GM21825 (cell line): ENCODE measurements around the gene B3GNT8.
A peak's percentile ranks its signal among the peaks of the same experiment; 100 is the strongest.
"Not testable (repeated sequence)": the region's sequence is repeated elsewhere in the genome, so short reads cannot be mapped to it uniquely, and the experiment has no call there.

Experiments
- ATAC-seq: cut with Tn5 transposase; IDR thresholded peaks from one replicate; pipeline ENCODE4 v1.9.1; 2021; ENCODE audit warnings: mild to moderate bottlenecking, moderate library complexity; ENCODE audit not compliant: unreplicated experiment

B3GNT8 gene

DNA sequence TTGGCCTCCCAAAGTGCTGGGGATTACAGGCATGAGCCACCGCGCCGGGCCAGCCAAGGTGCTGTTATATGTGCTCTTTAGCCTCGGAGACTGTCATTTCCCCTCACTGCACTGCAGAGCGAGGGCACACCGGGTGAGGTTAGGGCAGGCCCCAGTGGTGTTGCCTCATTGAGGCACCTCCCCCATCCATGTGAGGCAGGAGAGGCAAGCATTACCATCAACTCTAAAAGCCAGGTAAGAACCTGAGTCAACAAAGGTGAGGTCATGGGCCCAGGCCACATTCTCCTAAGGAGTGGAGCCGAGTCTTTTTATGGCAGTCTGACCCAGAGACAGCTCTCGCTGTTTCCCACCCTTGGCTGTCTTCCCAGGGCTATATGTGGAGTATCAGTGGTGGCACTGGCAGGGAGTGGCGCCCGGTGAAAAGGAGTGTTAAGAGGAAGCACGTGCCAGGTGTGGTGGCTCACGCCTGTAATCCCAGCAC, 10.9 kb downstream of the B3GNT8 start:
- no peak for ATAC-seq

DNA sequence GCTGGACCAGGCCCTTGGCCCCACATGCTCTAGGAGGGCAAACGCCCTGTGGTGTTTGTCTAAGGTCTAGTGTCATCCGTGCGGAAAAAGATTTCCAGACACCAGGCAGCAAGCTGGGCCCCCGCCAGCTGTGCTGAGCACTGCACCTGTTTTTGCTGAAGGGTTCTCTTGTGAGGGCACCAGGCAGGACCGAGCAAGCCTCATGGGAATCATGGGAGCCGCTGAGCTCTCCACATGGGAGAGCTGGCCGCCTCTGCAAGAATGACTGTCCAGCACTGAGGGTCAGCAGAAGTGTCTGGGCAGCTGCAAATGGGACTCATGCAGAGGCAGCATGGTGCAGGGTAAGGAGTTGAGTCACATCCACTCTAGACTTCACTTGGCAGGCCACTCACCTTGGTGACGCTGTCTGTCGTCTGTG, 12.0 kb downstream of the B3GNT8 start:
- no peak for ATAC-seq

DNA sequence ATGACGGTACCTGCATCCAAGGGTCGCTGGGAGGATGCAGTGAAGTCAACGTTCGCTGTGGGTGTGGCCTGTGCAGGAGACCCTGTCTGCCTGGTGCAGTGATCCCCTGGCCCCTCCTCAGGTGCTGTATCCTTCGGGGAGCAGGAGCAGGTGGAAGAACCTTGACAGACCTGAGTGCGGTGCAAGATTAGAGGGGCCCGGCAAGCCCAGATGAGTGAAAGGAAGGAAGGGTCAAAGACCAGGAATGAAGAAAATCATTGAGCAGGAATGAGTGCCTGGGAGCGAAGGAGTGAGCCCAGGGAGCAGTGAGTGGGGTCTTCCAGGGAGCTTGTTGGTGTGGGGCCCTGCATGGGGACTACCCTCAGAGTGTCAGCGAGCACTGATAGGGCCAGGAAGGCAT, 12.7 kb downstream of the B3GNT8 start:
- no peak for ATAC-seq

DNA sequence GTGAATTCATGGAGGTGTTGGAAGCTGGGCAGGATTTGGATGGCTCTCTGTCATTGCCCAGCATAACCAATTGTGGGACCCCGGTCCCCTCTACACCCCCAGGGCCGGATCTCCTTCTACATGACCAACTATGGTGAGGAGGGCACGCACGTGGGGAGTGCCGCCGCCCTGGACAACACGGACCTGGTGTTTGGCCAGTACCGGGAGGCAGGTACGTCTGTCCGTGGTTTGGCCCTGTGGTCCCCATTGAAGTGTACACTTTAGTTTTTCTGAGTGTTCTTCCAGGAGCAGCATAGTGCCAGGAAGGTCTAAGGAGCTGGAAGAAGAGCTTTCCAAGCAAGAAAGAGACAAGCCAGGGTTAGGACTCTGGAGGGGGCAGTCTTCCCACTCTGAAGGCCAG, 13.2 kb downstream of the B3GNT8 start:
- ATAC-seq: no peak

DNA sequence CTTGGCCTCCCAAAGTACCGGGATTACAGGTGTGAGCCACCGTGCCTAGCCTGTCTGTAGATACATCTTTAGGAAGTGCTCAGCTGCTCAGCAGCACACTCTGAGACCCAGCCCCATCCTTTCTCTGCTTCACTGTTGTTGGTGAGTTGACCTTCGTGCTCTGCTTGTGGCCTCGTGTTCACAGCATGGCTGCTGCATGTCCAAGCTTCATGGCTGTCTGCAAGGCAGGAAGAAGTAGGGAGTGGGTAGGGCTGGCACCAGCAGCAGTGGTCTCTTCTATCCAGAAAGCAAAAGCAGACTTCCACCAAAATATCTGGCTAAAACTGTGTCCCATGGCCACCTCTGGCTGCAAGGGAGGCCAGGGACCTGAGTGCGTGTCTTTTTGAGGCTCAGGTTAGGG, 14.2 kb downstream of the B3GNT8 start:
- ATAC-seq: no peak

DNA sequence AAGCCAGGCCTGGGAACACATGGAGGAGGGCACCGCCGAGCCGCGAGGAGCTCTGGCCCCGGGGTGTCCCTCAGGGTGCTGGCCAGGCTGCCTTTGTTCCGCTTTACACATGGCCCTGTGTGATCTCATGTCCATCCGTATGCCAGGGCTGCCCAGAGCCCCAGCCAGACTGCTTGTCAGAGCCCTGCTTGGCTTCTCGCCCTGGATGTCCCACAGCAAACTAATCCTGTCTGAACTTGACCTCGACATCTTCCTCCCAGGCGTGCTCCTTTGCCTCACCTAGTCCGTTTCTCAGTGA, 15.3 kb downstream of the B3GNT8 start:
- ATAC-seq: no peak

DNA sequence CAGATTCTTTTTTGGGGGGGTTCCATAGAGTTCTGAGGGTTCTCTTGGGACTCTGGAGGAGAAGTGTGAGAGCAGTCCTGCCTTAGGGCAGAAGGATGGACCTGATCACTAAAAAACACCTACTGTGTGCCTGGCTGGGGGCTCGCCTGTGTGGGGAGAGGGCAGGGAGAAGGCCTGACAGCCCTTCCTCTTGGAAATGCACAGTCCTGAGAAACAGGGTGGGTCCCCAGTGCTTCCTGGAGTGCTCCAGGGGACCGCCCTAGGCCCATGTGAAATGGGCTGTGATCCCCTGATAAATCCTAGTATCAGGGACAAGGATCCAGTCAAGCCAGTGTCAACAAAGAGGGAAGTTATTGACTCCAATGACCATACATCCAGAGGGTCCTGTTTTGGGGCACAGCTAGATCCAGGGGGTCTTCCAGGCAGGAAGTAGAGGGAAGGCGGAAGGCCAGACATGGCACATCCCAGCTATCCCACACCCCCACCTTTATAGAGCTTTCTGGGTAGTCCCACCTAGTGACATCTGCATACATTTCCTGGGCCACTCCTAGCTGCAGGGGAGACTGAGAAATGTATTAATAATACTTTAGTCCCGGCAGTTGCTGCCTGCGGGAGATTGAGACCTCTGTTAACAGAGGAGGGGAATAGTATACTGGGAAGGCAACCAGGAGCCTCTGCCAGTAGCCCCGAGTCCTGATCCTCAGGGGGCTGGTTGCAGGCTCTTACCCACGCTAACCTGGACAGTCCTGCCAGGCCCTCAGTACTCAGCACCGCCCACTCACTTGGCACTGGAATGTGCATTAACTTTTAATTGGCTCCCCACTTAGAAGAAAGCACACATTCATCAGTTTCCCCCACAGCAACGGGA, 15.8 kb downstream of the B3GNT8 start:
- no peak for ATAC-seq

DNA sequence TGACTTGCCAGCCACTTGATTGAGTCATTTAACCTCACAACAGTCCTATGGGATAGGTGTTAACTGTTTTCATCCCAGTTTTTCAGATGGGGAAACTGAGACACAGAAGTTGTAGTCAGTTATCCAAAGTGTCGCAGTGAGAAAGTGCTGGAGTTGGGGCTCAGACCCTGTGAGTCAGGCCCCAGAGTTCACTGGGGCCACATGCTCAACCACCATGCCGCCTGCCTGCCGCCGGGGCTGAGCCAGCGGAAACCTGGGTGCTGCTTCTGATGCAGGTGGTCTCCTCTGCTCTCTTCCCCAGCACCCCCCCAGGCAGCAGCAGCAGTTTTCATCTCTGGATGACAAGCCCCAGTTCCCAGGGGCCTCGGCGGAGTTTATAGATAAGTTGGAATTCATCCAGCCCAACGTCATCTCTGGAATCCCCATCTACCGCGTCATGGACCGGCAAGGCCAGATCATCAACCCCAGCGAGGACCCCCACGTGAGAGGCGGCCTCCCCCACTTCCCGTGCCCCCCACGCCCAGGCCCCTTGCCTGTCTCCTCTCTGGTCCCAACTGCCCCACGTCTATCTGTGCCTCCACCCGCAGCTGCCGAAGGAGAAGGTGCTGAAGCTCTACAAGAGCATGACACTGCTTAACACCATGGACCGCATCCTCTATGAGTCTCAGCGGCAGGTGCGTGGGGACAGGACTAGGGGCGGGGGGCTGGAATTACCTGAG, 16.7 kb downstream of the B3GNT8 start:
- no peak for ATAC-seq

DNA sequence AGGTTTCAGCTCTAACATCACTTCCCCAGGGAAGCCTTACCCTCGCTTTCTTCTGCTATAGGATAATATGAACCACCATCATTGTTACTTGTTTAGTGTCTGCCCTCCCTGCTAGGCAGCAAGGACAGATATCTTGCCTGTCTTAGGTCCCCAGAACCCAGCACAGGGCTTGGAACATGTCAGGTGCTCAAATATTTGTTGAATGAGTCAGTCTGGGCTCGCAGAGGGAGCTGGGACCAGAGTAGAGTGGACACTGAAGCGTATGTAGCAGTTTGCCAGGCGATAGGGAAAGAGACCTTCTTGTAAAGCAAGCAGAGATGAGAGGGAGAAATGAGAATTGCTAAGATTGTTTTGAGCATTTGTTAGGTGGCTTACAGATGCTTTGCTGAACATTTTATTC, 17.9 kb downstream of the B3GNT8 start:
- ATAC-seq: no peak

DNA sequence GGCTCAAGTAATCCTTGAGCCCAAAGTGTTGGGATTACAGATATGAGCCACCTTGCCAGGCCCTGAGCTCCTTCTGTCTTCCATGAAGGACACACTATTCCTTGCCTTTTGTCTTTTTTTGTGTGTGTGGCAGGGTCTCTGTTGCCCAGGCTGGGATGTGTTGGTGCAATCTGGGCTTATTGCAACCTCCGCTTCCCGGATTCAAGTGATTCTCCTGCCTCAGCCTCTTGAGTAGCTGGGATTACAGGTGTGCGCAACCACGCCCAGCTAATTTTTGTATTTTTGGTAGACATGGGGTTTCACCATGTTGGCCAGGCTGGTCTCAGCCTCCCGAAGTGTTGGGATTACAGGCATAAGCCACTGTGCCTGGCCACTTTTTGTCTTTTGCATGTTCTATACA, 18.3 kb downstream of the B3GNT8 start:
- ATAC-seq: not testable (repeated sequence)

DNA sequence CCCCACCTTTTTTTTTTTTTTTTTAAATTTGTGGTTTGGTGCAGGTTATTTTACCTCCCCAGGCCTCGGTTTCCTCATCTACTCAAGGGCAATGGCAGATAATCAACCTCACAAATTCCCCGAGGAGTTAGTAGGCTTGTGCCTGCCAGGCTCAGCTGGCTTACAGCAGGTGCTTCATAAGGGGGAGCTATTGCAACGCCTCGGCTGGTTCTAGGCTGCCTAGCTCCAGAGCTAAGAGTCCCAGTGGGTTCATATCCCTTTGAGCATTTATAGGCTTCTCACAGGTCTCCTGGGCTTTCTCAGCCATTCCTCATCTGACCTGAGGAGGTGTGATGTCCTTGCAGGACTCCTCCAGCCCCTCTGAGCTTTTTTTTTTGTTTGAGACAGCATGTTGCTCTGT, 18.9 kb downstream of the B3GNT8 start:
- no peak for ATAC-seq

DNA sequence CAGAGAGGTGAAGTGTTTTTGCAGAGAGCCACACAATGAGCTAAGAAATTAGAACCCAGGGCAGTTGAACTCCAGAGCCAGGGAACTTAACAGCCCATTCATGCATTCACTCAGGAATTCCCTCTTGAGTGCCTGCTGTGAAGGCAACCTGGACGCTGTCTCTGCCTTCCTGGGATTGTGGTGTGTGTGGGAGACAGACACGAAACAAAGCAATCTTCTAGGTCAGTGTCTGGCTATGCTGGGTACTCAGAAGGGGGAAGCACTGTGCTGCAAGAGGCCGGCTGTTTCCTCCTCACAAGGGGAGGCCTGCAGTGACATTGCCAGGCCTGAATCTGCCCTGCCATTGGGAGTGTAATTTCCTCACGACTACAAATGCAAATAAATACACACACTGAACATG, 19.9 kb downstream of the B3GNT8 start:
- ATAC-seq: no peak

DNA sequence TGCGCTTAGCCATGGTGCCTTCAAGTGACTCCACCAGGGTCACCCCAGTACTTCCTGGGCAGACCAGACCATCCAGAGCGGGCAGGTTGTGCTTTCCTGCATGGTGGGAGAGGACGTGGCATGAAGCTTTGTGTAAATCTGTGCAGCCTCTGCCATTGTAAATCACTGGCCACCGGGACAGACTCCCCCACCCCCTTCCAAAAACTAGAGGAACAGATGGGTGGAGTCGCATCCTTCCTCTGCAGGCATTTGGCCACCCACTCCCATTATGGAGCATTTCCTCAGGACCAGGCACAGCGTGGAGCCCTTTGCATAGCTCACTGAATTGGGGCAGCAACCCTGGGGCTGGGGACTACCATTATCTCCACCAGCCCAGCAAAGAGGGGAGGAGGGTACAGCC, 21.4 kb downstream of the B3GNT8 start:
- ATAC-seq: no peak

DNA sequence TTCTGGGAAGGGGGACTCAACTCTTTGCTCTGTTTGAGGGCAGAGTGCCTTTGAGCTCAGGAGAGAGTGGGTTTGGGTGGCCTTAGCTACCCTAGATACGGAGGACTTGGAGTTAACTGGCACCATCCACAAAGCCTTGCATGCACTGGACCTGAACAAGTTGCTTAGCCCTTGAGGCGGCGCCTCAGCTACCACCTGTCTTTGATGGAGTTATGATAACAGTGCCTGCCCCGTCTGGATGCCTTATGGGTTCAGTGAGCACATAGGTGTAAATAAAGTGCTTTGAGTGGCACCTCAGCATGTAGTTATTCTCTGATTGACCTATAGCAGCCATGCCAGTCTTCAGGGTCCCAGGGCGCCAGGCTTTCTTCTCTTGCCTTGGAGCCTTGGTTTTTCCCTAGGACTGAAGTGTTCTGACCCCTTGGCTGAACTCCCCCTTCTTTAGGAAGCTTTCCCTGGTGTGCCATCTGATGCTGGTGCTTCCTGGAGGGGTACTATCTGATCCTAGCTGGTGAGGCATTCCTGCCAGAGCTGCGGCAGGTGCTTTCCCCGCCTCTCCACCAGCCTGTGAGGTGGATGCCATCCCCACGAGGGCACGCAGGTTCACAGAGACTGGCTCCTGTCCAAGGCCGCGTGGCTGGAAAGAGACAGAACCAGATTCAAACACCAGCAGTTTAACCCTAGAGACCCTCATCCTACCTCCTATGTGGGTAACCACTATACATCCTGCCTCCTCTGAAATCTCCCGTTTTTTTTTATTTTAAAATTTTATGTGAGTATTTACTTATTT, 23.8 kb downstream of the B3GNT8 start:
- ATAC-seq: no peak

DNA sequence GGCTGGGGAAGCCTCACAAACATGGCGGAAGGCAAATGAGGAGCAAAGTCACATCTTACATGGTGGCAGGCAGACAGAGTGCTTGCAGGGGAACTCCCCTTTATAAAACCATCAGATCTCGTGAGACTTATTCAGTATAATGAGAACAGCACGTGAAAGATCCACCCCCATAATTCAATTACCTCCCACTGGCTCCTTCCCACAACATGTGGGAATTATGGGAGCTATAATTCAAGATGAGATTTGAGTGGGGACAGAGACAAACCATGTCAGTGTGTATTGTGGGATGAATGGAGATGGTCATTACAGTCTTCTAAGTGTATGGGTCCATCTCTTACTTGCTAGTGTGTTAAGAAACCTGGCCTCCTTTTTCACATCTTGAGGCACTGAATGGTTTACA, 25.2 kb downstream of the B3GNT8 start:
- ATAC-seq: no peak

DNA sequence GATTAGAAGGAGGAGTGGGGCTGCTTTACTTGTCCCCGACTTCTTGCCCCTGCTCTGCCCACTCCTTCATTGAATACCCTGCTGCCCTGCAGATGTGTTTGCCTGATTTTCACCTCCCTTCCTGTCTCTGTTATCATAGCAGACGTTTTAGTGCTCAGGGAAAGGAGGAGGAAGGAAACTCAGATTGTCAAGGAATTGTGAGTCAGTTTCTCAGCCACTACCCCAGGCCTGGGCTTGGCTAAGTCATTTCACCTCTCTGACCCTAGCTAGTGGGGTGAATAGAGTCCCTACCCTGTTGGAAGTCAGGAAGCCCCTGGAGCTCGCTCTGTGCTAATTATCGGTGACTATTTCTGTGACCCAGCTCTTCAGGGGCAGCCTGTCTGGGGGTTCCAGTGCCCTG, 25.7 kb downstream of the B3GNT8 start:
- no peak for ATAC-seq

DNA sequence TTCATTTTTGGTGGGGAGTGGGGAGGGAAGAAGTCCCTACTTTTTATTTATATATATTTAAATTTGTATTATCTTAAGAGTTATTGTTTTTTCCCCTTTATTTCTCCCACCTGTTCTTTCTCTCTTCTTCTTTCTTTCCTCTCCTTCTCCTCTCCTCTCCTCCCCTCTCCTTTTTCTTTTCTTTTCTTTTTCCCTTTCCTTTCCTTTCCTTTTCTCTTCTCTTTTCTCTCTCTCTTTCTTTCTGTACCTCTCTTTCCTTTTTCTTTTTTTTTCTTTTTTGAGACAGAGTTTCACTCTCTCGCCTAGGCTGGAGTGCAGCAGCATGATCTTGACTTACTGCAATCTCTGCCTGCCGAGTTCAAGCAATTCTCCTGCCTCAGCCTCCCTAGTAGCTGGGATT, 27.6 kb downstream of the B3GNT8 start:
- ATAC-seq: no peak

DNA sequence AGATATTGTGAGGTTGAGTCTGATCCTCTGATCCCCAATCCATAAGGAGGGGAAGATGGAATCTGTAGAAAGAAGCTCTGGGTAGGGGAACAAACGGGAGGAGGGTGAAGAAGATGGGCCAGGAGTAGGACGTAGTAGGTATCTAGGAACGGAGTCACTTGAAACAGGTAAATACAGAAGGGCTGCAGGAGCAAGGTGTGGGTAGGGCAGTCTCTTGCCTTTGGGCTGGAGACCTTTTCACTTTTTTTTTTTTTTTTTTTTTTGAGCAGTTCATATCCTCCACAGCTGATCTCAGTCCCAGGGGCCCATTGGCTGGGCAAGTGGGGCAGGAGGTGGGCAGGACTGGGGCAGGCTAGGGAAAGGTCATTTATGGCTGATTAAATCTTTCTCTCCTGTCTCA, 28.1 kb downstream of the B3GNT8 start:
- ATAC-seq: no peak

DNA sequence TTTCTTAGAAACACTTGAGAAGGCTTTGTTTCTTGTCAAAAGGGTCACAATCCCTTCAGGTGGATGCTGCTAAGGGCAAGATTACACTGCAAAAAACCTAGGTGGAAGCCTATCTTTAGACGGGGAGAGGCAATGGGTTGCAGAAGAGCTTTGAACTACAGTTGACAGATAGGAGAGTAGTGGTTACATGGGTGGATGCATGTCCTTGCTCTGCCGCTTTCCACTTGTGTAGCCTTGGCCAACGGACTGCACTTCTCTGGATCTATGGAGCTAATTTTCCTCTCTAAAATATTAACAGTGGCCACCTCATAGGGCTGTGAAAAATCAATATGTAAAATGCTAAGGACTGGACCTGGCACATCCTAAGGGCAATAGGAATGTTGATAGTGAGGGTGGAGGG, 28.6 kb downstream of the B3GNT8 start:
- no peak for ATAC-seq

DNA sequence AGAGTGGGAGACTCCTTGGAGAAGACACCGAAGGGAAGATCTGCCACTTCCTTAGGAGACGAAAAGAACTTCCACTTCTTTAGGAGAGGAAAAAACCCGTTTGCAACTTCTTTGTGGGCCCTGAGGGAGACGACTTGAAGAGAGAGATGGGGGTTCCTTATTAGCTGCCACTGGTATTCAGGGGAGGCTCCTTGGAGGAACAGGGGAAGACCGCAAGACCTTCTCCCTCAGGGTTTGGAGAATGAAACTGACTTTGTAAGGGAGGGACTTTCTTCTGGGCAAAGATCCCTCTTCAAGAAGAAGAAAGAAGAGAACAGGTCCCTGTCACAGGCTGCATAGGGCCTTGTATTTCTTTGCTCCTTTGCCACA, 29.1 kb downstream of the B3GNT8 start:
- no peak for ATAC-seq

DNA sequence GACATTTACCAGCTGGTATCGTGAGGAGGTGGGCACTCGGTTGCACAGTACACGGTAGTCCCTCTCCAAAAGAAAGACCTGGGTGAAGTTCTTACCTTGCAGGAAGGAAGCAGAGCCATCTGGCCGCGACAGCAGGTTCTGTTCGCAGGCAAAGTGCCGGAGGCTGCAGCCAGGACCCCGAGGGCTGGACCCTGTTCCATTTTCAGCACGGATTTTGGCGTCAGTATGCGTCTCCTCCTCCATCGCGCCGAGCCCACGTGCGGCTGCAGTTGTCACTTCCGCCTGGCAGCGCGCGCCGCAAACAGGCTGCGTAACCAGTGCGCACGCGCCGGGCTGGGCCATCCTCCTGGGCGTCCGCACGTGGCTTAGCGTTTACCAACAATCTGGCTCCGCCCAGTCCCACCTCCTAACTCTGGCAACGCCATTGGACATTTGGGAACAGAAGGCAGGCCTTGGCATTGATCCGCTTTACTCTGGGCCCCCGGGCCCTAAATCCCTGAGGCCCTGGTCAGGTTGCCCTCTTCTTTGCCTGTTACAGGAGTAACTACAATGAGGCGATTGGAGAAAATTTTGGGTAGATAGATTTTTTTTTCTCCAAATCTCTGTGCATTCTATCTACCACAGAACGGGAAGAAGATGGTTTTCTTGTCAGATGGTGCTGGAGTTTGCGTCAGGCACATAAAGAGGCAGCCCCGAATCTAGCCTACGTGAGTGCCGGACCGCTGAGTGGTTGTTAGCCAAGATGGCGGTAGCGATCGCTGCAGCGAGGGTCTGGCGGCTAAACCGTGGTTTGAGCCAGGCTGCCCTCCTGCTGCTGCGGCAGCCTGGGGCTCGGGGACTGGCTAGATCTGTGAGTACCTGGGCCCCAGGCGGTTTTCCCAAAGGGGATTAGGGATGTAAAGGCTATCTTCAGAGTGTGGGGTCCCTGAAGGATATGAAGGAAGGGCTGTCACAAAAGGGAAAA, 29.8 kb downstream of the B3GNT8 start, which contains the start of the genes BCKDHA and EXOSC5:
TSS of gene BCKDHA (plus strand) at position 733 of the 964 bp plus-strand sequence. CDS start at position 743, 10 bp downstream.
TSS of gene EXOSC5 (minus strand) at position 274 of the 964 bp plus-strand sequence. CDS start at position 243, 31 bp downstream.
- ATAC-seq: peak; percentile 87
